ENCODE results near the gene SV2B. TPM values are rescaled to one million over a fixed set of nuclear protein-coding genes. Genes with fewer than 3 reads are reported as not detected.

Gene SV2B
- total and polyA plus RNA-seq, 2 donors (not counting 1 experiment from before 2014, with no cell fraction given): not detected

GRCh38 chr15:91320101-91320500 is 220.0 kb downstream of the SV2B start:
- no peak for DNase-seq
- Mint-ChIP-seq H3K4me1 (no peaks in the 10 kb centered on the region), H3K9me3 (ENCODE audit: insufficient read depth) (no peaks in the 10 kb centered on the region), H3K4me3 (no peak overlapping the region), H3K27me3 (peaks cover 6% of the 10 kb centered on the region), H3K27ac (no peak overlapping the region)
- Histone ChIP-seq H3K9ac (ENCODE audit: low read length) (no peak overlapping the region), H3K4me3 (ENCODE audit: control extremely low read depth in 1 of 5, extremely low read depth in 1 of 5, insufficient read depth in 1 of 5, low read depth in 2 of 5, low read length in 4 of 5) (no peak overlapping the region), H4K20me1 (ENCODE audit: control insufficient read depth, insufficient read depth, low read length, poor library complexity, severe bottlenecking) (no peaks in the 10 kb centered on the region), H3K4me1 (ENCODE audit: control insufficient read depth in 2 of 2, insufficient read depth in 2 of 2, low read length in 2 of 2) (no peaks in the 10 kb centered on the region), H3K9me3 (ENCODE audit: control extremely low read depth in 1 of 3, control insufficient read depth in 2 of 3, insufficient read depth in 1 of 3, low read length in 2 of 3) (no peaks in the 10 kb centered on the region), H3K79me2 (ENCODE audit: control insufficient read depth, insufficient read depth, low read length) (no peaks in the 10 kb centered on the region), H3K4me2 (replicated peaks; ENCODE audit: low read depth, low read length, poor library complexity, severe bottlenecking) (no peak overlapping the region), H3K36me3 (replicated peaks in 1 of 2; ENCODE audit: control extremely low read depth in 1 of 2, control insufficient read depth in 1 of 2, extremely low read depth in 1 of 2, insufficient read depth in 2 of 2, low read length in 1 of 2) (no peaks in the 10 kb centered on the region), H2AFZ (ENCODE audit: insufficient read depth, low read depth, low read length, poor library complexity, severe bottlenecking) (no peak overlapping the region), H3K27me3 (replicated peaks in 1 of 4; ENCODE audit: control extremely low read depth in 1 of 4, control insufficient read depth in 3 of 4, insufficient read depth in 4 of 4, low read length in 3 of 4) (no peaks in the 10 kb centered on the region), H3K27ac (ENCODE audit: low read length in 2 of 2) (no peak overlapping the region)
- TF ChIP-seq EZH2 (IDR thresholded peaks at IDR 0.05; ENCODE audit: borderline replicate concordance, insufficient read depth, low read depth, low read length, poor library complexity, severe bottlenecking) (no peak), CTCF (IDR thresholded peaks at IDR 0.05) (no peak)
- no peak for ATAC-seq (ENCODE audit: low read depth)
- POLR2A ChIA-PET: no interaction called here
- no CpG with 5 or more reads among the region's 4 CpGs for WGBS (ENCODE audit: insufficient coverage)
- CTCF ChIA-PET: no interaction called here
- intact Hi-C loops (cut with micrococcal nuclease): no loop called here

- Histone ChIP-seq H3K27ac (ENCODE audit: low read length in 2 of 2) (no peak overlapping the region), H3K4me2 (replicated peaks; ENCODE audit: low read depth, low read length, poor library complexity, severe bottlenecking) (no peak overlapping the region), H3K4me3 (ENCODE audit: control extremely low read depth in 1 of 5, extremely low read depth in 1 of 5, insufficient read depth in 1 of 5, low read depth in 2 of 5, low read length in 4 of 5) (no peak overlapping the region), H3K4me1 (ENCODE audit: control insufficient read depth in 2 of 2, insufficient read depth in 2 of 2, low read length in 2 of 2) (peaks cover 0 to 3% of the 10 kb centered on the region in 2 donors), H3K36me3 (replicated peaks in 1 of 2; ENCODE audit: control extremely low read depth in 1 of 2, control insufficient read depth in 1 of 2, extremely low read depth in 1 of 2, insufficient read depth in 2 of 2, low read length in 1 of 2) (no peaks in the 10 kb centered on the region), H2AFZ (ENCODE audit: insufficient read depth, low read depth, low read length, poor library complexity, severe bottlenecking) (no peak overlapping the region), H4K20me1 (ENCODE audit: control insufficient read depth, insufficient read depth, low read length, poor library complexity, severe bottlenecking) (no peaks in the 10 kb centered on the region), H3K27me3 (replicated peaks in 1 of 4; ENCODE audit: control extremely low read depth in 1 of 4, control insufficient read depth in 3 of 4, insufficient read depth in 4 of 4, low read length in 3 of 4) (no peaks in the 10 kb centered on the region), H3K9ac (ENCODE audit: low read length) (no peak overlapping the region), H3K79me2 (ENCODE audit: control insufficient read depth, insufficient read depth, low read length) (no peaks in the 10 kb centered on the region), H3K9me3 (ENCODE audit: control extremely low read depth in 1 of 3, control insufficient read depth in 2 of 3, insufficient read depth in 1 of 3, low read length in 2 of 3) (peaks cover 0 to 3% (median 0%) of the 10 kb centered on the region in 3 donors)
- POLR2A ChIA-PET: no interaction called here
- intact Hi-C loops (cut with micrococcal nuclease): no loop called here
- Mint-ChIP-seq H3K27me3 (peaks cover 7% of the 10 kb centered on the region), H3K9me3 (ENCODE audit: insufficient read depth) (no peaks in the 10 kb centered on the region), H3K27ac (no peak overlapping the region), H3K4me3 (no peak overlapping the region), H3K4me1 (no peaks in the 10 kb centered on the region)
- ATAC-seq (ENCODE audit: low read depth) (no peak), DNase-seq (no peak)
- no peak for TF ChIP-seq EZH2 (IDR thresholded peaks at IDR 0.05; ENCODE audit: borderline replicate concordance, insufficient read depth, low read depth, low read length, poor library complexity, severe bottlenecking)
- TF ChIP-seq CTCF (IDR thresholded peaks at IDR 0.05): no peak
- CTCF ChIA-PET: no interaction called here
- no CpG with 5 or more reads among the region's 1 CpG for WGBS (ENCODE audit: insufficient coverage)
These were observed 229.9 kb downstream of the SV2B start for GRCh38 chr15:91329914-91330313.

Measured in B cell (primary cell).